Upper lobe of left lung (tissue), 4 donors: ENCODE data around the gene PPIG.

Experiments
- CTCF ChIP-seq, 6 experiments: fragments of 450-650 bp in 4 of 6; fragments of 200-600 bp in 2 of 6; sonication (generic) in 2 of 6; IDR thresholded peaks; one replicate each; pipeline ENCODE4 v1.5.1; 2016 to 2019; ENCODE audit warnings: antibody characterized with exemption in 6 of 6
- POLR2A ChIP-seq, 4 donors: fragments of 450-650 bp; IDR thresholded peaks; one replicate each; pipeline ENCODE4 v1.5.1; 2016 to 2017; ENCODE audit warnings: antibody characterized with exemption in 4 of 4, mild to moderate bottlenecking in 2 of 4

GRCh38 chr2:169585673-169586072, 1.5 kb downstream of the PPIG start:
- TF ChIP-seq CTCF (IDR thresholded peaks at IDR 0.05) (no peak), POLR2A (IDR thresholded peaks at IDR 0.05) (no peak)
